Smooth muscle cell (in vitro differentiated cells): ENCODE results near the gene LCT. TPM values are rescaled to one million over a fixed set of nuclear protein-coding genes. Genes with fewer than 3 reads are reported as not detected.
A peak's percentile ranks its signal among the peaks of the same experiment; 100 is the strongest.

Experiments
- DNase-seq: peaks from one replicate; lab custom pipeline; 2025; ENCODE audit not compliant: unreplicated experiment; lab: John Stamatoyannopoulos, UW
- H2AFZ ChIP-seq: fragments of 200-600 bp; sonication (generic); 2 replicates; pipeline ENCODE4 v1.6.0; 2016; ENCODE audit warnings: antibody characterized with exemption, low read depth, mild to moderate bottlenecking
- H3F3A ChIP-seq: fragments of 200-600 bp; sonication (generic); 2 replicates; pipeline ENCODE4 v1.6.0; 2017; ENCODE audit warnings: antibody characterized with exemption, low read depth
- H3K27ac ChIP-seq: fragments of 200-600 bp; sonication (generic); 2 replicates; pipeline ENCODE4 v1.5.1; 2016; ENCODE audit warnings: low read depth, mild to moderate bottlenecking
- H3K27me3 ChIP-seq: fragments of 200-600 bp; sonication (generic); 2 replicates; pipeline ENCODE4 v1.6.1; 2016; ENCODE audit warnings: low read depth, mild to moderate bottlenecking
- H3K36me3 ChIP-seq: fragments of 200-600 bp; sonication (generic); 2 replicates; pipeline ENCODE4 v1.5.1; 2016; ENCODE audit warnings: low read depth
- H3K4me1 ChIP-seq: fragments of 200-600 bp; sonication (generic); 2 replicates; pipeline ENCODE4 v1.5.1; 2016; ENCODE audit warnings: low read depth
- H3K4me2 ChIP-seq: fragments of 200-600 bp; sonication (generic); 2 replicates; pipeline ENCODE4 v1.6.0; 2016; ENCODE audit warnings: mild to moderate bottlenecking
- H3K4me3 ChIP-seq: fragments of 200-600 bp; sonication (generic); 2 replicates; pipeline ENCODE4 v1.5.1; 2016; ENCODE audit warnings: mild to moderate bottlenecking
- H3K79me2 ChIP-seq: fragments of 200-600 bp; sonication (generic); 2 replicates; pipeline ENCODE4 v1.6.0; 2016; ENCODE audit warnings: low read depth, mild to moderate bottlenecking
- H3K9ac ChIP-seq: fragments of 200-600 bp; sonication (generic); 2 replicates; pipeline ENCODE4 v1.6.0; 2016; ENCODE audit warnings: low read depth
- H3K9me3 ChIP-seq: fragments of 200-600 bp; sonication (generic); replicated peaks from 2 replicates; pipeline ENCODE4 v1.5.1; 2016; ENCODE audit warnings: low read depth
- H4K20me1 ChIP-seq: fragments of 200-600 bp; sonication (generic); 2 replicates; pipeline ENCODE4 v1.6.0; 2016; ENCODE audit warnings: low read depth
- WGBS: methylation state at CpG from one replicate; pipeline ENCODE4 v1.1.7; 2016; ENCODE audit warnings: low lambda C conversion rate; 5-methylcytosine and 5-hydroxymethylcytosine counted together
- polyA plus RNA-seq: library from polyadenylated mRNA; unstranded; fragments of >200 nt; fragmentation: Nextera tagmentation; extraction: Ambion mirVana; gene quantifications from 2 replicates; pipeline ENCODE4 v1.2.1, GENCODE V29; 2016
- total RNA-seq: library from RNA; depleted of rRNA; stranded (reverse); fragments of >200 nt; gene quantifications from 2 replicates; pipeline ENCODE4 v1.2.3, GENCODE V29; 2014
- TF ChIP-seq, protein P1 (sequence below): fragments of 200-600 bp; sonication (generic); IDR thresholded peaks from 2 replicates; pipeline ENCODE4 v1.5.1; 2017; ENCODE audit warnings: borderline replicate concordance, mild to moderate bottlenecking, antibody characterized with exemption; ENCODE audit not compliant: insufficient read depth, poor library complexity, severe bottlenecking

The LCT gene
- total and polyA plus RNA-seq, 2 experiments from 2014 or later = 0.31 TPM; not detected in 1

DNA sequence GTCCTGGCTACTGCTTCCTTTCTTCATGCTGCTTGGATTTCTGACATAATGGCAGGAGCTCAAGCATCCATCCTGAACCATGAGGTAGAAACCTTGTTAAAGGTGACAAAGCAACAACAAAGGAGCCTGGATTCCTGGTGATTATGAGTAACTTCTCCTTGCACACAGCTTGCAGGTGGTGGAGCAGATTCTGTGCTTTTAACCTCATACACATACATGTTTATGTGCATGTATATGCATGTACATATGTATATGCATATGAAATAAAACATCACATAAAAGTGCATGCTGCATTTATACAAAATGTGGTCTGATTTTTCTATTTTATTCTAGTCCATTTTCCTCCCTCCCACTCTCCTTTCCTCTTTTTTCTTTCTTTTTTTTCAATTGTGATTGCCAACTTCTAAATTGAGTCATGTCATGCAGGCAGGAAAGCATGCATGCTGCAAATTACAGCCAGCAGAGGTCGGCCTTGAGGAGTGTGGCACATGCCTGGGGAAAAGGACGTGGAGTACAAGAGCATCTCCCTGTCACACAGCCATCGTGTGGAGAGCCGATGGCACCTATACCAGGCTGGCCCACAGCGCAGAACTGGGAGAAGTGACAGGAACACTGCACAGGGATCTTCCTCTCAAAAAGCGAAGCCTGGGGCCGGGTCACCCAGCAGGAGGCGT is 17.9 kb downstream of the LCT start:
- Histone ChIP-seq H2AFZ (peak overlapping the region; percentile 49), H3K79me2 (no peaks in the 10 kb centered on the region), H3K9ac (no peak overlapping the region), H3K9me3 (no peaks in the 10 kb centered on the region), H3K4me2 (no peak overlapping the region), H3K27ac (peak overlapping the region; percentile 78), H4K20me1 (no peaks in the 10 kb centered on the region), H3K4me1 (no peaks in the 10 kb centered on the region), H3K36me3 (no peaks in the 10 kb centered on the region), H3F3A (no peaks in the 10 kb centered on the region), H3K4me3 (no peak overlapping the region), H3K27me3 (no peaks in the 10 kb centered on the region)
- no peak for DNase-seq
- 66% methylated on average over 8 of the region's 8 CpGs for WGBS
- TF ChIP-seq, protein P1, sequence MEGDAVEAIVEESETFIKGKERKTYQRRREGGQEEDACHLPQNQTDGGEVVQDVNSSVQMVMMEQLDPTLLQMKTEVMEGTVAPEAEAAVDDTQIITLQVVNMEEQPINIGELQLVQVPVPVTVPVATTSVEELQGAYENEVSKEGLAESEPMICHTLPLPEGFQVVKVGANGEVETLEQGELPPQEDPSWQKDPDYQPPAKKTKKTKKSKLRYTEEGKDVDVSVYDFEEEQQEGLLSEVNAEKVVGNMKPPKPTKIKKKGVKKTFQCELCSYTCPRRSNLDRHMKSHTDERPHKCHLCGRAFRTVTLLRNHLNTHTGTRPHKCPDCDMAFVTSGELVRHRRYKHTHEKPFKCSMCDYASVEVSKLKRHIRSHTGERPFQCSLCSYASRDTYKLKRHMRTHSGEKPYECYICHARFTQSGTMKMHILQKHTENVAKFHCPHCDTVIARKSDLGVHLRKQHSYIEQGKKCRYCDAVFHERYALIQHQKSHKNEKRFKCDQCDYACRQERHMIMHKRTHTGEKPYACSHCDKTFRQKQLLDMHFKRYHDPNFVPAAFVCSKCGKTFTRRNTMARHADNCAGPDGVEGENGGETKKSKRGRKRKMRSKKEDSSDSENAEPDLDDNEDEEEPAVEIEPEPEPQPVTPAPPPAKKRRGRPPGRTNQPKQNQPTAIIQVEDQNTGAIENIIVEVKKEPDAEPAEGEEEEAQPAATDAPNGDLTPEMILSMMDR = no peak

DNA sequence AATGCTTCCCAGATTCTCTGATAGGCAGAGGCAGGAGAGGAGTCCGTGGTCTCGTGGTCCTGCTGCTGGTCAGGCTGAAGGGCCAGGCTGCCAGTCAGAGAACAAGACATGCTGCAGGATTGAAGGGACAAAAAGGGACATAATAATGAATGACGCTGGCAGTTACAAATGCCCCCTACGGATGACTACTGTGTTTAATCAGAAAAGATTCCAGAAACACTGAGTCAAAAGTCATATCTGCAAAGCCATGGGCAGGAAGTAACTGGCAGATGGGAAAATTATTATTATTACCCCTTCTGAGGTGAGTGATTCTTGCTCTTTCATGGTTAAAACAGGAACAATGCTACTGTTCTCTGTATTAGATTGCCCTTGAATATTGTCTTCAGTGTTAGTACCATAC is 19.0 kb downstream of the LCT start:
- Histone ChIP-seq H3K27me3 (no peaks in the 10 kb centered on the region), H3K4me3 (no peak overlapping the region), H3K9ac (no peak overlapping the region), H3K79me2 (no peaks in the 10 kb centered on the region), H2AFZ (no peak overlapping the region), H4K20me1 (no peaks in the 10 kb centered on the region), H3K4me2 (no peak overlapping the region), H3K27ac (no peak overlapping the region), H3K9me3 (no peaks in the 10 kb centered on the region), H3F3A (no peaks in the 10 kb centered on the region), H3K4me1 (no peaks in the 10 kb centered on the region), H3K36me3 (no peaks in the 10 kb centered on the region)
- DNase-seq = no peak
- TF ChIP-seq, protein P1 = no peak
- WGBS = 65% methylated on average over 4 of the region's 4 CpGs

- WGBS = 92% methylated on average over 18 of the region's 18 CpGs
These were observed 19.5 kb downstream of the LCT start for GRCh38 chr2:135817466-135817865.

More at GRCh38 chr2:135817466-135817865, 19.5 kb downstream of the LCT start:
- Histone ChIP-seq H3K9me3 (no peaks in the 10 kb centered on the region), H3K4me2 (no peak overlapping the region), H3K27ac (no peak overlapping the region), H3K36me3 (no peaks in the 10 kb centered on the region), H3K79me2 (no peaks in the 10 kb centered on the region), H4K20me1 (no peaks in the 10 kb centered on the region), H3K27me3 (no peaks in the 10 kb centered on the region), H3K9ac (no peak overlapping the region), H3F3A (no peaks in the 10 kb centered on the region), H2AFZ (no peak overlapping the region), H3K4me3 (no peak overlapping the region), H3K4me1 (no peaks in the 10 kb centered on the region)
- TF ChIP-seq, protein P1 = no peak
- no peak for DNase-seq
